Mucosa of descending colon (tissue), 3 donors: ENCODE measurements around the gene BSPRY. TPM values are rescaled to one million over a fixed set of nuclear protein-coding genes. Genes with fewer than 3 reads are reported as not detected.

Source experiments
- ATAC-seq: fragments of 200-7000 bp; cut with Tn5 transposase; one replicate; pipeline ENCODE4 v1.9.1; 2020; ENCODE audit warnings: mild to moderate bottlenecking, moderate library complexity
- DNase-seq, 3 donors: peaks; one replicate each; pipeline ENCODE4 v3.0.0-alpha.2; 2020
- H3K36me3 ChIP-seq: fragments of 200-600 bp; one replicate; pipeline ENCODE4 v1.8.0; 2021; ENCODE audit warnings: low read depth, mild to moderate bottlenecking
- H3K4me1 ChIP-seq: fragments of 200-600 bp; one replicate; pipeline ENCODE4 v1.8.0; 2021; ENCODE audit warnings: low read depth, mild to moderate bottlenecking
- H3K4me3 ChIP-seq: fragments of 200-600 bp; one replicate; pipeline ENCODE4 v1.8.0; 2021; ENCODE audit warnings: mild to moderate bottlenecking
- H3K9me3 ChIP-seq: fragments of 200-600 bp; one replicate; pipeline ENCODE4 v1.8.0; 2021; ENCODE audit warnings: mild to moderate bottlenecking
- intact Hi-C, 2 donors: fragments of 100-400 bp; cut with DNase I in 1 of 2; cut with micrococcal nuclease in 1 of 2; formaldehyde crosslinking; loops; one replicate each; pipeline versions ENCODE4 v1.11.0 to v1.11.1; 2022; cut with DNase I, micrococcal nuclease
- total RNA-seq, 3 donors: library from RNA; stranded (reverse); fragmentation: NEBNext Ultra II Directional in 2 of 3; extraction: Animal tissue kit (Norgen Biotek cat#: 25700) in 2 of 3; gene quantifications; one replicate each; pipeline versions ENCODE4 v1.2.1 to v1.2.4, GENCODE V29; 2021 to 2023
- TF ChIP-seq, protein P1 (sequence below): fragments of 200-600 bp; IDR thresholded peaks from one replicate; pipeline ENCODE4 v1.8.0; 2022; ENCODE audit warnings: antibody characterized with exemption, mild to moderate bottlenecking
- donor health status: DM: no; HTN: no; CAD: no; lungs with moderate emphysema.
- donor health status: DM: no; HTN: no; CAD: no.
- donor health status: DM: no; HTN: yes; CAD: no.

BSPRY gene
- total RNA-seq, 3 donors from 2014 or later = 7.4 to 45.0 (median 26.7) TPM

DNA sequence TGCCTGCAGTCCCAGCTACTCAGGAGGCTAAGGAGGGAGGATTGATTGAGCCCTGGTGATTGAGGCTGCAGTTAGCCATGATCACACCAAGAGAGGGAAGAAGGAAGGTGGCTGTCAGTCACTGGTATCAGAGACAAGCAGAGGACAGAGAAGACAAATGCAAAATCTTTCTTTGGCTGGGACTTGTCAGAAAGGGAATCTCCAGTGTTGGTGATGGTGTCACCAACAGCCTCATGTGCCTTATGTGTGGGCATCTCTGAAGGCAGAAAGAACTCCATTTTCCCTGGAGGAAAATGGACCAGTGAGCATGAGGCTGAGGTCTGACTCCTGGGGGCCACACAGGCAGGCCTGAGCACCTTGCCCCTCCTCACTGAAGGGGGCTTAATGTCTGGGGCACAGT is 34.1 kb upstream of the BSPRY start:
- Histone ChIP-seq H3K4me1 (no peaks in the 10 kb centered on the region), H3K36me3 (no peaks in the 10 kb centered on the region), H3K9me3 (no peaks in the 10 kb centered on the region), H3K4me3 (no peak overlapping the region)
- no peak for ATAC-seq
- intact Hi-C loops = no loop called here
- DNase-seq = no peak
- TF ChIP-seq, protein P1, sequence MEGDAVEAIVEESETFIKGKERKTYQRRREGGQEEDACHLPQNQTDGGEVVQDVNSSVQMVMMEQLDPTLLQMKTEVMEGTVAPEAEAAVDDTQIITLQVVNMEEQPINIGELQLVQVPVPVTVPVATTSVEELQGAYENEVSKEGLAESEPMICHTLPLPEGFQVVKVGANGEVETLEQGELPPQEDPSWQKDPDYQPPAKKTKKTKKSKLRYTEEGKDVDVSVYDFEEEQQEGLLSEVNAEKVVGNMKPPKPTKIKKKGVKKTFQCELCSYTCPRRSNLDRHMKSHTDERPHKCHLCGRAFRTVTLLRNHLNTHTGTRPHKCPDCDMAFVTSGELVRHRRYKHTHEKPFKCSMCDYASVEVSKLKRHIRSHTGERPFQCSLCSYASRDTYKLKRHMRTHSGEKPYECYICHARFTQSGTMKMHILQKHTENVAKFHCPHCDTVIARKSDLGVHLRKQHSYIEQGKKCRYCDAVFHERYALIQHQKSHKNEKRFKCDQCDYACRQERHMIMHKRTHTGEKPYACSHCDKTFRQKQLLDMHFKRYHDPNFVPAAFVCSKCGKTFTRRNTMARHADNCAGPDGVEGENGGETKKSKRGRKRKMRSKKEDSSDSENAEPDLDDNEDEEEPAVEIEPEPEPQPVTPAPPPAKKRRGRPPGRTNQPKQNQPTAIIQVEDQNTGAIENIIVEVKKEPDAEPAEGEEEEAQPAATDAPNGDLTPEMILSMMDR = no peak

DNA sequence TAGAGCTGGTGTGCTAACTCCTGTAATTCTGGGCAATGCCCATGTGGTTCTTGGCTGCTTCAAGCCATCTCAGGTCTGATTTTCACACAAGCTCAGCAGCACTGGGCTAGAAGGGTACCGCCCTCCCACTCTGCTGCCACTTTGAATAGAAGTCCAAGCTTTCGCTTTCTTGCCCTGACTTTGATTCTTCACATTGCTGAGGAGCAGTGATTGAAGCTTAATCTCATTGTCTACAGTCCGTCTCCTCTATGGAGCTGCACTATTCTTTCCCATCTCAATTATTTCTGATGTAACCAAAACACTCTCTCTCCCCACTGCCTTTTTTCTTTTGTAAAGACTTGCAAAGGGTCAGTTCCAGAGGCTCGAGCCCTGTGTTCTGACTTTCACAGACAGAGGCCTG is 33.3 kb upstream of the BSPRY start:
- intact Hi-C loops = no loop called here
- TF ChIP-seq, protein P1 = no peak
- no peak overlapping the region for H3K4me3 ChIP-seq
- no peaks in the 10 kb centered on the region for H3K36me3 ChIP-seq
- ATAC-seq (no peak), DNase-seq (no peak)
- no peaks in the 10 kb centered on the region for H3K4me1 ChIP-seq
- no peaks in the 10 kb centered on the region for H3K9me3 ChIP-seq

DNA sequence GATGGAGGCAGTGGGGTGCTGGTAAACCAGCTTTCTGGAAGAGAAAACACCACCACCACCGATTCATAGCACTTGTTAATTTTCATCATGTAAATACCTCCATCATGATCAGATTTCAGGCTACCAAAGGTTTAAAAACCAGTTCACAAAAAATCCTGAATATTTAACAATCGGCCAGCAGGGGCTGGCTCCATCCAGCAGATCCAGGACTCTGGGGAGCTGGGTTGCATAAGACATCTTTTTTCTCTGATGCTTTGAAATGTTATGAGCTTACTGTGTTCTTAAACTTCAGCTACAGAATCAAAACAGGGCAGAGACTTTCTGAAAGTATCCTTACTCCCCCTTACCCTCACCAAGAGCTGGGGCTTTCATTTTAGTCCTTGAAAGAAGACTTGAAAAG is 31.6 kb upstream of the BSPRY start:
- intact Hi-C loops = no loop called here
- TF ChIP-seq, protein P1 = no peak
- no peaks in the 10 kb centered on the region for H3K36me3 ChIP-seq
- H3K4me1 ChIP-seq = no peaks in the 10 kb centered on the region
- DNase-seq (no peak), ATAC-seq (no peak)
- no peaks in the 10 kb centered on the region for H3K9me3 ChIP-seq
- no peak overlapping the region for H3K4me3 ChIP-seq

DNA sequence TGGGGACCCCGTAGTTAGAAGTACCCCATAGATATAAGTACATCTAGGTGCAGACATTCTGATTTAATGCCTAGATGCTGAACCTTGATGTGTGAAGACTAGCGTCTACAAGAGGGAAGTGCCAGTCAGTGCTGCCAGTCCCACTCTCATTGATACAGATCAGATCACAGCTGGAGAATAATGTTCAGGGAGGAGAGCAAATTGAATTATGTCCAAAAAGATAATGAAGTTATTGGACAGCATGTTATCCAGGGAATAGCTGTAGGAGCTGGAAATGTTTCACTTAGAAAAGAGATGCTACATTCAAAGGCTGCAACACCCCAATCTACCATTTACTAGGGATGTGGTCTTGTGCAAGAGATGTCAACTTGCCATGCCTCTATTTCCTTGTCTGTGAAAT is 30.3 kb upstream of the BSPRY start:
- Histone ChIP-seq H3K4me1 (no peaks in the 10 kb centered on the region), H3K4me3 (no peak overlapping the region), H3K36me3 (no peaks in the 10 kb centered on the region), H3K9me3 (no peaks in the 10 kb centered on the region)
- no peak for ATAC-seq
- intact Hi-C loops = no loop called here
- no peak for DNase-seq
- TF ChIP-seq, protein P1 = no peak

DNA sequence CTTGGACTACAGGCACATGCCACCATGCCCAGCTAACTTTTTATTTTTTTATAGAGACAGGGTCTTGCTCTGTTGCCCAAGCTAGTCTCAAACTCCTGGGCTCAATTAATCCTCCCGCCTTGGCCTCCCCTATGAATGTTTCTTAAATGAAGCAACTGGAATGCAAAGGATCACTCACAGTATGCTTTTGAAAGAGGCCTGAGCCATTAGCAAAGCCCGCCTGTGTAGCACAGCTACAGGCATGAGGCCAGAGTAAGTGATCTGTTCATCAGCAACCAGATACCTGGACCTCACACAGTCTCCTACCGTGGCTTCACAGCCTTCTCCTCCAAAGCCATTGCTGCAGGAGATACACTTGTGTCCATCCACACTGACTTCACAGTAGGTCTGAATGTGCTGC is 29.3 kb upstream of the BSPRY start:
- intact Hi-C loops = no loop called here
- no peaks in the 10 kb centered on the region for H3K4me1 ChIP-seq
- no peak overlapping the region for H3K4me3 ChIP-seq
- no peaks in the 10 kb centered on the region for H3K9me3 ChIP-seq
- no peaks in the 10 kb centered on the region for H3K36me3 ChIP-seq
- no peak for DNase-seq
- ATAC-seq = no peak
- TF ChIP-seq, protein P1 = no peak

DNA sequence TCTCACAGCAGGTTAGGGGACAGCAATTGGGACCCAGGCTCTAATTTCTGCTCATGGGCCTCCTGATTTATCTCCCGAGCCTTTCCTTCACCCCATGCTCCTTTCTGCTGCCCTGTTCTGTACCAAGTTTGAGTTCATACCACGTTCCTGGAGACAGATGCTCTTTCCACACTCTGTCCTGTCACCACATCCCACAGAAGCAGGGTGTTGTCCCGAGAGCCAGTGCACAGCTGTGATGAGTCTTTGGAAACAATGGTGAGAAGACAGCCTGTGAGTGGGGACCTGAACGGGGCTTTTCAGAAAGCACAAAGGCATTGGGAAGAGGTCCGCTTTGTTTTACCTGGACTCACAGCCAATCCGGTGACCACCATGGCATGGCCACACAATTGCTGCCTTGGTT is 26.7 kb upstream of the BSPRY start:
- no peak for ATAC-seq
- Histone ChIP-seq H3K4me3 (no peak overlapping the region), H3K4me1 (no peaks in the 10 kb centered on the region), H3K36me3 (no peaks in the 10 kb centered on the region), H3K9me3 (no peaks in the 10 kb centered on the region)
- TF ChIP-seq, protein P1 = no peak
- no peak for DNase-seq
- intact Hi-C loops = no loop called here
